Measurements from ENCODE around the gene BBS4. TPM values are rescaled to one million over a fixed set of nuclear protein-coding genes. Genes with fewer than 3 reads are reported as not detected.
"Not testable (repeated sequence)": the region's sequence is repeated elsewhere in the genome, so short reads cannot be mapped to it uniquely, and the experiment has no call there.

Gene BBS4
- total and polyA plus RNA-seq, 9 of the 15 experiments (the other 6 are each of a cell fraction or from before 2014, with no cell fraction given), result 25.1 to 80.7 (median 38.9) TPM

- H3K4me3 ChIP-seq; H3K9ac ChIP-seq (ENCODE audit: insufficient read depth in 1 of 2, low read depth in 2 of 2, low read length in 2 of 2); in situ Hi-C loops (cut with MboI); BruUV-seq (replicated peaks); H3K27ac ChIP-seq (ENCODE audit: extremely low read depth, low read depth, low read length); H4K20me1 ChIP-seq (replicated peaks; ENCODE audit: control insufficient read depth, insufficient read depth, low read length); FAIRE-seq; intact Hi-C loops (cut with micrococcal nuclease); H3K9me1 ChIP-seq (ENCODE audit: control insufficient read depth, insufficient read depth, low read length); H2AFZ ChIP-seq (ENCODE audit: low read depth, low read length); H3K79me2 ChIP-seq (ENCODE audit: control insufficient read depth, insufficient read depth, low read length); CTCF ChIA-PET (ENCODE audit: low intra/inter-chr PET ratio); ATAC-seq; DNase-seq (ENCODE audit: extremely low read depth in 1 of 4, low spot score in 3 of 4); H3K4me2 ChIP-seq (ENCODE audit: insufficient read depth, low read length); H3K4me1 ChIP-seq (replicated peaks in 1 of 2; ENCODE audit: control insufficient read depth in 2 of 2, insufficient read depth in 2 of 2, low read length in 2 of 2); H3K27me3 ChIP-seq (ENCODE audit: control insufficient read depth in 2 of 2, insufficient read depth in 2 of 2, low read length in 2 of 2); H3K9me3 ChIP-seq (replicated peaks; ENCODE audit: control insufficient read depth, insufficient read depth, low read depth, low read length); POLR2A ChIA-PET; TF ChIP-seq NR2C2 (CRISPR knock-in tag; IDR thresholded peaks at IDR 0.05): not testable (repeated sequence)
- 69% methylated on average over 8 of the region's 8 CpGs for WGBS (ENCODE audit: insufficient coverage, low coverage, missing lambda C conversion rate)
- peaks cover 11% of the 10 kb centered on the region; the same call in 2 of the 3 replicates for H3K36me3 ChIP-seq (ENCODE audit: control insufficient read depth, insufficient read depth, low read length)
- TF ChIP-seq NR2C2 (tag; IDR thresholded peaks at IDR 0.05) (peak; percentile 58; the same call in 1 of the 2 replicates), L3MBTL2 (IDR thresholded peaks at IDR 0.05) (peak; percentile 50; the same call in 1 of the 2 replicates), FOXA3 (CRISPR knock-in tag; conservative IDR thresholded peaks at IDR 0.05 in 1 of 2, IDR thresholded peaks at IDR 0.05 in 1 of 2) (0 out of 4 replicates have a peak, but pooled peaks of 1 of the 2 experiments have one; percentile 31), FOXJ2 (tag; IDR thresholded peaks at IDR 0.05) (0 out of 2 replicates have a peak, but pooled peaks have one; percentile 12), ESRRA (IDR thresholded peaks at IDR 0.05; ENCODE audit: borderline replicate concordance, low read depth) (peak; percentile 77), SOX6 (IDR thresholded peaks at IDR 0.05) (peak; percentile 31; the same call in 1 of the 2 replicates)
Measured at GRCh38 chr15:72708551-72709303, 22.7 kb downstream of the BBS4 start.

Data from K562 (cell line).